ENCODE data around the gene SHROOM2.

Gene SHROOM2

GRCh38 chrX:9997041-9997440 lies 210.8 kb downstream of the SHROOM2 start:
- DNase-seq (ENCODE audit: low read depth in 2 of 2, low spot score in 1 of 2), result no peak

GRCh38 chrX:9997524-9997923 lies 211.3 kb downstream of the SHROOM2 start:
- DNase-seq (ENCODE audit: low read depth in 2 of 2, low spot score in 1 of 2), result no peak

Measured in stimulated activated CD8-positive, alpha-beta memory T cell treated with anti-CD3 and anti-CD28 coated beads, Interleukin-4, amount 100 ng/mL, for 1 hour (primary cell).